ENCODE results near the gene UBE2I. TPM values are rescaled to one million over a fixed set of nuclear protein-coding genes. Genes with fewer than 3 reads are reported as not detected.

UBE2I gene
- total RNA-seq, 1 experiment from 2014 or later = 229 TPM

GRCh38 chr16:1314399-1315068 lies 5.1 kb downstream of the UBE2I start:
- ChIA-PET CTCF (interaction anchor here (0.6 to 2.8 kb wide), 2 partner anchors 16 kb away, joined by 3 to 8 read pairs; no protein-coding TSS in a partner anchor), POLR2A (no interaction called here)
- Mint-ChIP-seq H3K27me3 (ENCODE audit: low read depth) (no peaks in the 10 kb centered on the region), H3K36me3 (peaks cover 54% of the 10 kb centered on the region), H3K9me3 (no peaks in the 10 kb centered on the region), H3K4me3 (no peak overlapping the region), H3K27ac (no peak overlapping the region), H3K4me1 (peaks cover 8% of the 10 kb centered on the region)
- ATAC-seq (no peak), DNase-seq (ENCODE audit: low spot score) (no peak)
- no peak for TF ChIP-seq ZNF138 (CRISPR knock-in tag; conservative IDR thresholded peaks at IDR 0.05)
- TF ChIP-seq HMGA2 (CRISPR knock-in tag; IDR thresholded peaks at IDR 0.05) = no peak
- no peak for TF ChIP-seq ETV6 (CRISPR knock-in tag; IDR thresholded peaks at IDR 0.05)
- no peak for TF ChIP-seq ESRRA (CRISPR knock-in tag; IDR thresholded peaks at IDR 0.05; ENCODE audit: borderline replicate concordance)
- no peak for TF ChIP-seq MLX (CRISPR knock-in tag; IDR thresholded peaks at IDR 0.05)
- no peak for TF ChIP-seq AR (CRISPR knock-in tag; IDR thresholded peaks at IDR 0.05)
- no peak for TF ChIP-seq HMGXB4 (CRISPR knock-in tag; IDR thresholded peaks at IDR 0.05)
- TF ChIP-seq E2F1 (CRISPR knock-in tag; IDR thresholded peaks at IDR 0.05) = no peak
- no peak for TF ChIP-seq IRF1 (CRISPR knock-in tag; IDR thresholded peaks at IDR 0.05)
- TF ChIP-seq ATF2 (CRISPR knock-in tag; IDR thresholded peaks at IDR 0.05; ENCODE audit: borderline replicate concordance, low read depth) = no peak
- no peak for TF ChIP-seq TCF7 (CRISPR knock-in tag; IDR thresholded peaks at IDR 0.05; ENCODE audit: low read depth)
- TF ChIP-seq IRF2 (CRISPR knock-in tag; IDR thresholded peaks at IDR 0.05; ENCODE audit: borderline replicate concordance, low read depth) = no peak
- no peak for TF ChIP-seq OVOL2 (CRISPR knock-in tag; IDR thresholded peaks at IDR 0.05; ENCODE audit: borderline replicate concordance)
- no peak for TF ChIP-seq NR1H2 (CRISPR knock-in tag; IDR thresholded peaks at IDR 0.05)
- TF ChIP-seq ZNF416 (CRISPR knock-in tag; IDR thresholded peaks at IDR 0.05) = no peak
- no peak for TF ChIP-seq E2F4 (CRISPR knock-in tag; IDR thresholded peaks at IDR 0.05; ENCODE audit: borderline replicate concordance, low read depth)
- TF ChIP-seq ZNF512 (CRISPR knock-in tag; IDR thresholded peaks at IDR 0.05; ENCODE audit: borderline replicate concordance) = no peak
- no peak for TF ChIP-seq NFYB (CRISPR knock-in tag; conservative IDR thresholded peaks at IDR 0.05; ENCODE audit: low read depth)
- TF ChIP-seq ZNF281 (CRISPR knock-in tag; IDR thresholded peaks at IDR 0.05) = no peak

All from WTC11 (cell line).